Loucy (cell line): Measurements from ENCODE around the gene UMODL1.

Source experiments
- CTCF ChIP-seq: fragments of 200-600 bp; sonication (generic); conservative IDR thresholded peaks from 2 replicates; pipeline ENCODE4 v1.5.1; 2014; ENCODE audit warnings: mild to moderate bottlenecking, antibody characterized with exemption, low read length
- EZH2phosphoT487 ChIP-seq: fragments of 200-600 bp; IDR thresholded peaks from 2 replicates; pipeline ENCODE4 v1.6.1; 2018; ENCODE audit warnings: antibody characterized with exemption, mild to moderate bottlenecking, moderate library complexity, borderline replicate concordance

- TF ChIP-seq EZH2phosphoT487 = no peak
- TF ChIP-seq CTCF = no peak
Measured at GRCh38 chr21:42137191-42137904, 66.2 kb downstream of the UMODL1 start.
